GM18526 (cell line): ENCODE measurements around the gene CNIH3.

Experiments
- POLR2A ChIP-seq: IDR thresholded peaks from 3 replicates; pipeline ENCODE4 v1.6.1; 2011; ENCODE audit not compliant: insufficient read length; ENCODE audit errors: extremely low read depth

Gene CNIH3

GRCh38 chr1:224774378-224774777 lies 158.3 kb downstream of the CNIH3 start:
- no peak for TF ChIP-seq POLR2A

DNA sequence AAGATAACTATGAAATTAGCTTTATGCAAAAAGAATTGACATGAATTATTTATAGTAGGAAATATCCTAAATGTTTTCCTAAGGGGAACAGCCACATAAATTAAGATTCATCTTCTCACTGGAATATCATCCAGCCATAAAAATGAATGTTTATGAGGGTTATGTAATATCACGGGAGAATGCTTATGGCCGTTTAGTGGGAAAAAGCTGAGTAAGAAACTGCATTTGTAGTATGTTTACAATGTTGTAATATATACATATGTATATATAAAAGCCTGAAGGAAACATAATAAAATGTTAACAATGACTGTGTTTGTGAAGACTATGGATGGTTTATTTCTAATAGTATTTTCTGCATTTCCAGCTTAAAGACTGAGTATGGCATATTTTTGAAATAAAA lies 161.1 kb downstream of the CNIH3 start:
- no peak for TF ChIP-seq POLR2A

- no peak for TF ChIP-seq POLR2A
These were observed 163.4 kb downstream of the CNIH3 start for GRCh38 chr1:224779536-224779935.

DNA sequence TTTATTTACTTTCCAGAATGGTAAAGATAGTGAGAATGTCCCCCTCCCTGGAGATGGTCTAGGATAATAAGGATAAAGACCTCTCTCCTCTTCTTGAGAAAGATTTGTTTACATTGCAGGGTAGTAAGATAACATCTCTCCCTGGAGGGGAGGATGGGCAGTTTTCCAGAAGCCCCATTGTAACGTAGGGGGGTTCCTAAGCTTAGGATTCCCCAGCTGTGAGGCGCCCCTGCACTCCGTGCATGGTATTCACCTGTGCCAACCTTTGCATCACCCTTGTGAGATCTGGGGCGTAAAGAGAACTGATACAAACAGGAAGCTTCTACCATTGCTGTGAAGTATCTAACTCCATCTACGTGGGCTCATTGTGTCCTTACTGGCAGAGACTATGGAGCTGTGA lies 164.6 kb downstream of the CNIH3 start:
- no peak for TF ChIP-seq POLR2A

- no peak for TF ChIP-seq POLR2A
These were observed 165.7 kb downstream of the CNIH3 start for GRCh38 chr1:224781800-224782199.

DNA sequence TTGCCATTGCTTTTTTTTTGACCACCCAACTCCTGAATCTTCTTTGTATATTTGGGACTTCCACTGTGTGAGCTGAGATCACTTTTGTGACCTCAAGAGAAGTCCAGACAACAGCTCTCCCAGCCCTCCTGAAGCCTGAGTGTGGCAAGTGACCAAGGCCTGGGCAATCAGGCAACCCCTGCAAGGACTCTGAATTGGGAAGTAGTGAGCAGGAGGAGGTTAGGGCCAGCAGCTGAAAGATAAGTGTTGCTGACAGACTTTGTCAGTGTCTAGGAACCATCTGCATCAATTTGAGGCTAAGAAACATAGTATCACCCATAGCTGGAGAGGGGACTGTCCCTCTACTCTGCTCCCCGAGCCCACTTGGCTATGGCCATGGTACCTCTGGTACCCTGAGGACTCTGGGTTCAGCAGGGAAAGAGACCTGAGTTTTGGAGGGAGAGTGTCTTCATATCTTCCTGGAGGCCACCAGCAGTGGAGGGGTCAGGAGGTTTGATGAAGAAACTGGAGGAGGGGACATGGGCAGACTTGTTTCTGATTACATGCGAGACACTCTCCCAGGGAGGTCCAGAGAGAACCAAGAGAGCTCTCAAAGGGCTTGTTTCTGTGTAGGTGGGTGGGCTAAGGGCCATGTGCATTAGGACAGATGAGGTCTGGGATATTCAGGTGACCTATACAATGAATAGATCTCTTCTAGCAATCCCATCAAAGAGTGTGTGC lies 166.3 kb downstream of the CNIH3 start:
- TF ChIP-seq POLR2A: no peak

GRCh38 chr1:224783006-224783651 lies 167.0 kb downstream of the CNIH3 start:
- TF ChIP-seq POLR2A: no peak

DNA sequence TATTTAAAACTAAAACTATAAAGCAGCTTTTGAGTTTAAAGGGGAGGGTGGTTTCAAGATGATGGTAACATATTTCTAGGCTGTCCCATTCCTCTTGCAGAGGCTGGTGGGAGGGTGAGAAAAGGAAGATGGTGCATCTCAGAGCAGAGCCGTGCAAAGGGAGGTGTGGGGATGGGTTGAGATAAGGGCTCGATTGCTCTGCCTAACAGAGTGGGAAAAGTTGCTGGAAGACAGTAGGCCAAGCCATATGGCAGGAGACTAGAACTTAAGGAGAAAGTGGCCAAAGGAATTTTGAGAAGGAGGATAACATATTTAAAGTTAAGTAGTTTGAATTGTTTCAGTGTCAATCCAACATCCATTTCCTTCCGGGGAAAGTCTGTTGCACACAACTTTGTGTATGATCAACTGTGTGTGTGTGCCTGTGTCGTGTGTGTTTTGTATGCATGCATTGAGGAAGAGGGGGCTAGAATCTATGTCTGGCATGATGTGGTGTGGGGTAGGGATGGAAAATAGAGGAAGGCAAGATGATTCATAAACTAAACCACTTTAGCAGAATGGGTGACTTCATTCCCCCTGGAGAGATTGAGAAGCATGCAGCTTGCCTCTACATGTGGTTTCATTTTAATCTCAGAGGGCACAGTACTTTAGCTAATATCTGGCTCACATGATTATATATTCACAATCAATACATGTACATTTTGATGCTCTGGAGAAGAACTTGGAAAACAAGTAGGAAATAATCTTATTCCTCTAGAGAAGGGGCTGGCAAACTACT lies 168.3 kb downstream of the CNIH3 start:
- TF ChIP-seq POLR2A: no peak

DNA sequence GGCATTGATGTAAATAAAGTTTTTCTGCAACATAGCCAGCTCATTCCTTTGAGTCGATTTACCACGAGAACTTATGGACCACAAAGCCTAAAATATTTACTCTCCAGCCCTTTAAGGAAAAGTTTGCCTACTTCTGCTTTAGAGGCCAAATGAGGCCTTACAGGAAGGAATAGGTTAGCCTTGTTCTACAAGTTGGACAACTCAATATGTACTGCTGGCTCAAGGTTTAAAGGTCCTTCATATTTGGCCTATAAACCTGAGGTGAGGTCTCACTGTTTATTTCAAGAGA lies 168.9 kb downstream of the CNIH3 start:
- TF ChIP-seq POLR2A: no peak

DNA sequence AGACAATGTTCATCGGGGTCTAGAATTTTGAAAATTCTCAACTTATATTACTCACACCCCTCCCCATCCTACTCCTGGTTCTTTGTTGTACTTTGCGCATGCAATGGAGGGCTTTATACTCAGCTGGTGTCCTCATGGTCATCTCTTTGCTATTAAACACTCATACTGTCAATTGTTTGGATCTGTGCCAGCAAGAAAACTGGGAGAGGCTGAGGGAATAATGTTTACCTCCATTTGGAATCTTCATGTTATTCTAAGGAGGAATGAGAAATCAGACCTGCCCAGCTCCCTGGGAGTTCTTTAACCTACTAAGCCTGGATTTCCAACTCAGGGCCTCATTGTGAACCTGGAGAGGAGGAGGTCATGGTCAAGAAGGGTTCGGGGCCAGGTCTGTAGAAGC lies 169.5 kb downstream of the CNIH3 start:
- TF ChIP-seq POLR2A: no peak

GRCh38 chr1:224786533-224787250 lies 170.6 kb downstream of the CNIH3 start:
- no peak for TF ChIP-seq POLR2A

DNA sequence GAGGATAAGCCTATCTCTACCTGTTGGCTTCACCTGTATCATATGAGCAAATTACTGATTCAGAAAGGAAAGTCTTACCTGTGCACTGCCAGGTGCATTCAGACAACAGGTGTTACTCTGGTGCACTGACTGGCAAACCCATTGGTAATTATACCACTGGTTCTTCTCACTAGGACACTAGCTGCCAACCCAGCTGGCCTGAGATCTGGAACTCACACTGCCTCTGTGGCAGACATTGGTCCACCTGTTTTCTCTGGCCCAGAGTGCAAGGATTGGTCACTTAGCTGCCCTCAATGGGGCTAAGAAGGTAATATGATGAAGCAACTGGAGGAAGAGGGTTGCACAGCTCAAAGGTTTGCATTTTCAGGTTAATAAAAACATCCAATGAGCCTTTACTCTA lies 173.2 kb downstream of the CNIH3 start:
- TF ChIP-seq POLR2A: no peak
